ENCODE measurements around the gene ITGB3BP.

DNA sequence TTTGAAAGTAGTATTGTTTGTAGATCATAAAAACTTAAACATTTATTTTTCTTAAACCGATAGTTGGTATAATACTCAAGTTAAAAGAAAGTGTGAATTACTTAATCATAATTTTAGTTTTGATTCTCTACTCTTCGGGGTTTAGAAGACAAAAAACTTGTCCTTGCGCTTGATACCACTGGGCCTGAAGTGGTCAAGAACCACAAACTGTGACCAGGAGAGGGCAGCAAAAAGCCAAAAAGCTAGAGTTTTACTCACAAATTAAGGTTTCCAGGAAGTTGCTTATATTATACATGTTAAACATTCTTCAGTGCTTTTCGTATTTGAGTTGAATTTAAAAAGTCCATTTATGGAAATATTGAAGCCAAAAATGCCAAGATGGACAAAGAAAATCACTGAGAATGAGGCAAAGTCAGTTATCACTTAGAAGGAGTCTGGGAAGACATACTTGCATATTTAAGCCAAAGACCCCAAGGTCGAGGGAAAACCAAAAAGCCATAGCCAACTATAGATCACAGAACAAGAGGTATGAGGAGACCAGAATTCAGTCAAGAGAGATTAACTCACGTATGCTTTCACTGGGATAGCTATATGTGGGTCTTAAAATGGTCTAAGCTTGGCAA lies 34.5 kb upstream of the ITGB3BP start:
- TF ChIP-seq, protein P1, sequence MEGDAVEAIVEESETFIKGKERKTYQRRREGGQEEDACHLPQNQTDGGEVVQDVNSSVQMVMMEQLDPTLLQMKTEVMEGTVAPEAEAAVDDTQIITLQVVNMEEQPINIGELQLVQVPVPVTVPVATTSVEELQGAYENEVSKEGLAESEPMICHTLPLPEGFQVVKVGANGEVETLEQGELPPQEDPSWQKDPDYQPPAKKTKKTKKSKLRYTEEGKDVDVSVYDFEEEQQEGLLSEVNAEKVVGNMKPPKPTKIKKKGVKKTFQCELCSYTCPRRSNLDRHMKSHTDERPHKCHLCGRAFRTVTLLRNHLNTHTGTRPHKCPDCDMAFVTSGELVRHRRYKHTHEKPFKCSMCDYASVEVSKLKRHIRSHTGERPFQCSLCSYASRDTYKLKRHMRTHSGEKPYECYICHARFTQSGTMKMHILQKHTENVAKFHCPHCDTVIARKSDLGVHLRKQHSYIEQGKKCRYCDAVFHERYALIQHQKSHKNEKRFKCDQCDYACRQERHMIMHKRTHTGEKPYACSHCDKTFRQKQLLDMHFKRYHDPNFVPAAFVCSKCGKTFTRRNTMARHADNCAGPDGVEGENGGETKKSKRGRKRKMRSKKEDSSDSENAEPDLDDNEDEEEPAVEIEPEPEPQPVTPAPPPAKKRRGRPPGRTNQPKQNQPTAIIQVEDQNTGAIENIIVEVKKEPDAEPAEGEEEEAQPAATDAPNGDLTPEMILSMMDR (conservative IDR thresholded peaks at IDR 0.05 in 1 of 2, IDR thresholded peaks at IDR 0.05 in 1 of 2; ENCODE audit: low read depth in 1 of 2, low read length in 2 of 2): peak; percentile 65 to 75
- TF ChIP-seq EZH2 (IDR thresholded peaks at IDR 0.05; ENCODE audit: low read length, missing control alignments): no peak
